ENCODE measurements around the gene CDX1. TPM values are rescaled to one million over a fixed set of nuclear protein-coding genes. Genes with fewer than 3 reads are reported as not detected.

Gene CDX1
- total RNA-seq, 1 experiment from 2014 or later = 0.22 TPM

- no peak for TF ChIP-seq CTCF (conservative IDR thresholded peaks at IDR 0.05)
- Histone ChIP-seq H2BK15ac (ENCODE audit: low read depth, low read length) (no peak overlapping the region), H3K18ac (ENCODE audit: insufficient read length, low read depth, low read length) (no peak overlapping the region), H4K91ac (ENCODE audit: insufficient read length, low read depth, low read length) (no peak overlapping the region), H2BK5ac (ENCODE audit: insufficient read length, low read length) (no peak overlapping the region), H4K8ac (replicated peaks; ENCODE audit: insufficient read length, low read depth, low read length) (no peak overlapping the region), H3K27me3 (ENCODE audit: insufficient read depth, low read length) (peaks cover 4% of the 10 kb centered on the region; the same call in 1 of the 2 replicates), H4K20me1 (ENCODE audit: control insufficient read depth, insufficient read depth, insufficient read length) (no peaks in the 10 kb centered on the region), H3K4me1 (ENCODE audit: insufficient read depth, low read length) (peaks cover 5% of the 10 kb centered on the region; the same call in 1 of the 2 replicates), H2AFZ (ENCODE audit: low read length) (no peak overlapping the region), H3K23ac (ENCODE audit: insufficient read length, low read depth, low read length) (no peak overlapping the region), H2AK5ac (ENCODE audit: insufficient read length, low read length) (no peak overlapping the region), H3K23me2 (ENCODE audit: insufficient read length, low read depth, low read length, poor library complexity, severe bottlenecking) (no peaks in the 10 kb centered on the region), H3K14ac (ENCODE audit: insufficient read depth, low read length) (no peak overlapping the region), H3T11ph (ENCODE audit: low read length) (no peak overlapping the region), H3K56ac (ENCODE audit: insufficient read length, low read depth, low read length) (no peak overlapping the region), H3K9ac (ENCODE audit: extremely low read depth, insufficient read length, low read length) (no peak overlapping the region), H3K4ac (ENCODE audit: low read depth, low read length) (no peak overlapping the region), H3K9me3 (ENCODE audit: control insufficient read depth, low read depth, low read length) (no peaks in the 10 kb centered on the region), H2BK120ac (ENCODE audit: low read depth, low read length, poor library complexity, severe bottlenecking) (no peak overlapping the region), H2BK12ac (ENCODE audit: insufficient read length, low read depth, low read length) (no peak overlapping the region), H2BK20ac (ENCODE audit: low read depth, low read length, poor library complexity, severe bottlenecking) (no peak overlapping the region), H4K5ac (ENCODE audit: insufficient read length, low read depth, low read length) (no peak overlapping the region), H3K79me2 (ENCODE audit: insufficient read depth, low read length) (no peaks in the 10 kb centered on the region), H3K4me2 (ENCODE audit: insufficient read depth, insufficient read length, low read length) (no peak overlapping the region), H3K27ac (ENCODE audit: insufficient read length, low read depth, low read length) (no peak overlapping the region), H3K79me1 (ENCODE audit: insufficient read depth, low read depth, low read length, poor library complexity, severe bottlenecking) (no peaks in the 10 kb centered on the region)
- H3K27ac Mint-ChIP-seq = peak overlapping the region in 1 of 3 experiments; percentile 24; a peak in 1 of 7 replicates
- no peak overlapping the region for H3K4me3 Mint-ChIP-seq
- WGBS (ENCODE audit: extremely low coverage, insufficient read length, low lambda C conversion rate) = no CpG with 5 or more reads among the region's 9 CpGs
- no peaks in the 10 kb centered on the region; a peak in 1 of 5 replicates for H3K9me3 Mint-ChIP-seq
- H3K27me3 Mint-ChIP-seq (ENCODE audit: low read depth) = peaks cover 67% of the 10 kb centered on the region
- DNase-seq = no peak
- peaks cover 15 to 20% of the 10 kb centered on the region in 2 experiments for H3K4me1 Mint-ChIP-seq
- no peaks in the 10 kb centered on the region; a peak in 1 of 7 replicates for H3K36me3 Mint-ChIP-seq (ENCODE audit: insufficient read depth in 1 of 3, low read depth in 3 of 3)
These were observed 15.4 kb downstream of the CDX1 start for GRCh38 chr5:150181766-150182545.

All from H9 (cell line).